Fibroblast of the aortic adventitia (primary cell): ENCODE data around the gene PRR20A. TPM values are rescaled to one million over a fixed set of nuclear protein-coding genes. Genes with fewer than 3 reads are reported as not detected.
"Not testable (repeated sequence)": the region's sequence is repeated elsewhere in the genome, so short reads cannot be mapped to it uniquely, and the experiment has no call there.

Source experiments
- DNase-seq: peaks from one replicate; pipeline ENCODE4 v3.0.0-alpha.2; 2010; ENCODE audit warnings: low read depth
- H3K4me3 ChIP-seq: 2 replicates; pipeline ENCODE4 v1.5.1; 2011; ENCODE audit warnings: low read depth, mild to moderate bottlenecking, control low read depth, low read length, moderate library complexity
- CTCF ChIP-seq: IDR thresholded peaks from 2 replicates; pipeline ENCODE4 v1.5.1; 2011; ENCODE audit warnings: mild to moderate bottlenecking, low read length, control low read depth, inconsistent platforms; ENCODE audit not compliant: insufficient read depth
- small RNA-seq: library from RNA; depleted of rRNA; stranded (forward); fragments of <200 nt; gene quantifications from one replicate; pipeline ENCODE3, GENCODE V24; 2012
- total RNA-seq: library from RNA; depleted of rRNA; stranded (reverse); fragments of >200 nt; gene quantifications from 2 replicates; pipeline ENCODE4 v1.2.3, GENCODE V29; 2012; ENCODE audit warnings: low replicate concordance

The PRR20A gene
- total RNA-seq, 1 donor = not detected

- H3K4me3 ChIP-seq, DNase-seq: not testable (repeated sequence)
These were observed 19.6 kb downstream of the PRR20A start, which contains the start of gene PRR20D for GRCh38 chr13:57160332-57160731. Gene PRR20D (plus strand): TSS chr13:57160632. CDS start chr13:57161019, 387 bp downstream.

GRCh38 chr13:57166897-57167296, 26.2 kb downstream of the PRR20A start, which contains the start of gene PRR20E:
Gene PRR20E (plus strand): TSS chr13:57167197. CDS start chr13:57167584, 387 bp downstream.
- DNase-seq, H3K4me3 ChIP-seq: not testable (repeated sequence)

GRCh38 chr13:57191667-57192066, 50.9 kb downstream of the PRR20A start:
- DNase-seq = no peak
- TF ChIP-seq CTCF = no peak
- H3K4me3 ChIP-seq = no peak overlapping the region

Small RNAs within 50 kb of the gene (small RNA-seq; reads per million reads assigned to genes)
- not detected for gene PRR20FP

Other genes starting within 250 kb of the PRR20A start
- gene PRR20B, start 6.6 kb downstream of the PRR20A start, total RNA-seq = not detected in 2 replicates
- 0.16 TPM in 1 of 2 replicates, not detected in the other for gene PRR20C, start 13.1 kb downstream of the PRR20A start, total RNA-seq
- not detected in 2 replicates for gene PRR20D, start 19.7 kb downstream of the PRR20A start, total RNA-seq
- gene PRR20E, start 26.3 kb downstream of the PRR20A start, total RNA-seq = not detected in 2 replicates